HL-60 (cell line): Measurements from ENCODE around the gene ACD.

Source experiments
- DNase-seq, 2 experiments: peaks; one replicate each; pipeline ENCODE4 v3.0.0-alpha.2; 2010 to 2020; ENCODE audit warnings: low read depth in 1 of 2, low spot score in 1 of 2
- H3K27ac ChIP-seq: fragments of 250-450 bp; sonication (Bioruptor Pico); replicated peaks from 2 replicates; pipeline ENCODE4 v1.5.1; 2020; ENCODE audit warnings: mild to moderate bottlenecking, moderate library complexity
- H3K27me3 ChIP-seq: fragments of 250-450 bp; sonication (Bioruptor Pico); 2 replicates; pipeline ENCODE4 v1.5.1; 2021; ENCODE audit warnings: mild to moderate bottlenecking, moderate library complexity; ENCODE audit not compliant: insufficient read depth, poor library complexity, severe bottlenecking
- H3K4me3 ChIP-seq: replicated peaks from 2 replicates; pipeline ENCODE4 v1.5.1; 2011; ENCODE audit warnings: mild to moderate bottlenecking, control low read depth, low read length; ENCODE audit not compliant: insufficient read depth
- GABPA ChIP-seq: IDR thresholded peaks from 2 replicates; pipeline ENCODE4 v1.6.1; 2012; ENCODE audit warnings: low read depth
- POLR2AphosphoS5 ChIP-seq: IDR thresholded peaks from 2 replicates; pipeline ENCODE4 v1.6.1; 2012; ENCODE audit warnings: low read depth
- REST ChIP-seq: IDR thresholded peaks from 2 replicates; pipeline ENCODE4 v1.6.1; 2012; ENCODE audit warnings: low read depth; ENCODE audit not compliant: insufficient replicate concordance
- SPI1 ChIP-seq: IDR thresholded peaks from 2 replicates; pipeline ENCODE4 v1.6.1; 2012; ENCODE audit warnings: low read depth, mild to moderate bottlenecking, borderline replicate concordance
- TF ChIP-seq, protein P1 (sequence below): IDR thresholded peaks from one replicate; pipeline ENCODE4 v1.5.1; 2011; ENCODE audit warnings: low read length, control low read depth, inconsistent platforms; ENCODE audit not compliant: insufficient read depth

The ACD gene

DNA sequence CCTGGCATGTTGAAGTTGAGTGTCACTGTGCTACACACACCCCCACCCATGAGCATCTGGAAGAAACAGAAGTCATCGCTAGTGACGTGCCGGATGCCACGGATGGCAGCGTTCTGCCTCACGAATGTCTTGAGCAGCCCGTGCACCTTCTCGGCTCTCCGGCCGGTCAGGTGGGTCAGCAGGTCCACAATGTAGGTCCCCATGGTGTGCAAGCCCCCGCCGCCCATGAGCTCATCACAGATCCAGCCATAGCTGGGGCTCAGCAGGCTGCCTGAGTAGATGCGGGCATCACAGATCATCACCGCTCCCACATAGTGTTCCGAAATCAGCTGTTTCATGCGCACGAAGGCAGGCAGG is 15.5 kb upstream of the ACD start:
- H3K27ac ChIP-seq: no peak overlapping the region
- no peak overlapping the region for H3K4me3 ChIP-seq
- no peaks in the 10 kb centered on the region for H3K27me3 ChIP-seq
- TF ChIP-seq SPI1: no peak
- no peak for TF ChIP-seq REST
- TF ChIP-seq, protein P1, sequence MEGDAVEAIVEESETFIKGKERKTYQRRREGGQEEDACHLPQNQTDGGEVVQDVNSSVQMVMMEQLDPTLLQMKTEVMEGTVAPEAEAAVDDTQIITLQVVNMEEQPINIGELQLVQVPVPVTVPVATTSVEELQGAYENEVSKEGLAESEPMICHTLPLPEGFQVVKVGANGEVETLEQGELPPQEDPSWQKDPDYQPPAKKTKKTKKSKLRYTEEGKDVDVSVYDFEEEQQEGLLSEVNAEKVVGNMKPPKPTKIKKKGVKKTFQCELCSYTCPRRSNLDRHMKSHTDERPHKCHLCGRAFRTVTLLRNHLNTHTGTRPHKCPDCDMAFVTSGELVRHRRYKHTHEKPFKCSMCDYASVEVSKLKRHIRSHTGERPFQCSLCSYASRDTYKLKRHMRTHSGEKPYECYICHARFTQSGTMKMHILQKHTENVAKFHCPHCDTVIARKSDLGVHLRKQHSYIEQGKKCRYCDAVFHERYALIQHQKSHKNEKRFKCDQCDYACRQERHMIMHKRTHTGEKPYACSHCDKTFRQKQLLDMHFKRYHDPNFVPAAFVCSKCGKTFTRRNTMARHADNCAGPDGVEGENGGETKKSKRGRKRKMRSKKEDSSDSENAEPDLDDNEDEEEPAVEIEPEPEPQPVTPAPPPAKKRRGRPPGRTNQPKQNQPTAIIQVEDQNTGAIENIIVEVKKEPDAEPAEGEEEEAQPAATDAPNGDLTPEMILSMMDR: no peak
- no peak for TF ChIP-seq GABPA
- TF ChIP-seq POLR2AphosphoS5: no peak
- DNase-seq: no peak

DNA sequence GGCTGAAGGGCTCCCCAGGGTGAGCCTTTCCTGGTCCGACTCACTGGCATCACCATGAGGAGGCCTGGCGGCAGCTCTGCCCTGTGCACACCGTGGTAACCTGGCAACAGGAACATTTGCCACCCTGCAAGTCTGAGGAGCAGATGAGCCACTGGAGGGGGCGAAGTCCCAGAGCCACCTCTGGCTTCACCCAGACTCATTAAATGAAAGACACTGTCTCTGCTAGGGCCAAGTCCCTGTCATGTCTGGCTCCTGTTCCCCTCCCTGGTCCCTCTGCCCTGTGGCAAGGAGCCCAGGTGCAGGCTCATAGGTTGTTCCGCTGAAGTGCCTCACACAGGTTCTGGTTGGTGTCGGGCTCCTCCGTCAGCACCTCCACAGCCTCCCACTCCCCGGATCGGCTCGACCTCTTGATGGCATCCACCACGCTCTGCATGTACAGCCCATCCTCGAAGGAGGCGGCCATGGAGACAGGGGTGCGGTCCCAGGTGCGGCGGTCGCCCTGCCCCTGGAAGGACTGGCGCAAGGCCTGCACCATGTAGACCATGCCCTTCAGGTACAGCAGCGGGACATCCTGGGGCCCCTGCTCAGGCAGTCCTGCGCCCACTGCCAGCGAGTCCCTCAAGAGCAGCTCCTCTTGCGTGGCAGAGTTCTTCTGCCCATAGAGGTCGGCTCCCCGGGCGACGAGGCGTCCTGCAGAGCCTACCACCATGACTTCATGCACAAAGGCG is 15.0 kb upstream of the ACD start:
- H3K27me3 ChIP-seq: no peaks in the 10 kb centered on the region
- no peak for TF ChIP-seq POLR2AphosphoS5
- TF ChIP-seq GABPA: no peak
- TF ChIP-seq, protein P1: no peak
- TF ChIP-seq REST: no peak
- no peak for TF ChIP-seq SPI1
- H3K27ac ChIP-seq: no peak overlapping the region
- H3K4me3 ChIP-seq: no peak overlapping the region
- DNase-seq: no peak

DNA sequence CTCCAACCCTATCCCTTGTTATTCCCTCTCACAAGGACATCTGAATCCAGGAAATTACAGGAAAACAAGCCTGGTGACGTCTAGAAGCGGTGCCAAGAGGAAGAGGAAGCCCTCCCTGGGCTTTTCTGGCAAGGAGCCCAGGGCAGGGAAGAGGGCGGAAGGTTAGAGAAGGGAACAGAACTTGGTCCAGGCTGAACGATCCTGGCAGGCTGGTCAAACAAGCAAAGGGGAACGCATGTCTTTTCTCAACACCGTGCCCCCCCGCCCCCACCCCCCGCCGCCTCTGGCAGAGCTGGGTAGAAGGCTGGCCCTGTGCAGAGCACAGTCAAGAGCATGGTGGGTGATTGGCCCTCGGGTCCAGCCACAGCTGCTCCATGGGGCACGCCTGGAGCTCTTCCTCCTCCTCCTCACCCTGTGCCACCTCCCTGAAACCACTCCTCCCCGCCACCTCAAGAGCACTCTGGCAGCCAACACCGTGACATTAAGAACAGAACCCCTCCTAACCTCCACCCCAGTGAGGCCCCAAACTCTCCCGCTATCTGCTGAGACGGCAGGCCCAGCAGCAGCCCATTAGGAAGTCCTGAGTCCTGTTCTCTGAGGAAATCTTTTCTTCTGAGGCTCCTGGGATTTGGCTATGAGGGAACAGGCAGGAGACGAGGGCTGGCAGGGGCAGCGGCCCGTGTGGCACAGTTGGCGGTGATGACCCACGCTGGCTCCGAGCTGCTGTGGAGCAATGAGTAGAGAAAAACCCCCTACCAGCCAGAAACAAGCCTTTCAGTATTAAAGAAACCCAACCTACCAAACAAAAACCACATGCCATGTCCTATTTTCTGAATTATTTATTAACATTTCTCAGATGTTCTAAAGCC is 13.9 kb upstream of the ACD start:
- Histone ChIP-seq H3K27ac (peak overlapping the region; percentile 59), H3K27me3 (no peaks in the 10 kb centered on the region), H3K4me3 (no peak overlapping the region)
- TF ChIP-seq GABPA (no peak), SPI1 (peak; percentile 75; the same call in 1 of the 2 replicates), POLR2AphosphoS5 (peak; percentile 40; the same call in 1 of the 2 replicates), REST (no peak)
- TF ChIP-seq, protein P1: no peak
- peak; percentile 63 to 71 for DNase-seq
